HEK293T (cell line): ENCODE data around the gene LRIT1.

ENCODE experiments used
- CTCF ChIA-PET: fragments of 350-600 bp; formaldehyde crosslinking; extraction: SDS; loops from one replicate; lab custom pipeline; 2021; ENCODE audit warnings: antibody characterized with exemption, inconsistent platforms; lab: Yijun Ruan, JAX
- POLR2A ChIA-PET: fragments of 350-600 bp; formaldehyde crosslinking; extraction: SDS; loops from one replicate; lab custom pipeline; 2020; ENCODE audit warnings: antibody characterized with exemption, inconsistent platforms; lab: Yijun Ruan, JAX
- DNase-seq: peaks from one replicate; pipeline ENCODE4 v3.0.0; 2012; ENCODE audit warnings: mixed read lengths; ENCODE audit errors: extremely low spot score
- ARNT ChIP-seq: fragments of 450-650 bp; IDR thresholded peaks from 2 replicates; pipeline ENCODE4 v1.6.1; 2017; ENCODE audit warnings: mild to moderate bottlenecking
- BHLHE40 ChIP-seq: fragments of 450-650 bp; IDR thresholded peaks from 2 replicates; pipeline ENCODE4 v1.6.1; 2016; ENCODE audit warnings: mild to moderate bottlenecking, moderate library complexity, borderline replicate concordance
- CTBP1 ChIP-seq: fragments of 450-650 bp; IDR thresholded peaks from 2 replicates; pipeline ENCODE4 v1.6.1; 2016; ENCODE audit warnings: borderline replicate concordance
- ELF4 ChIP-seq: fragments of 450-650 bp; IDR thresholded peaks from 2 replicates; pipeline ENCODE4 v1.6.1; 2017; ENCODE audit warnings: antibody characterized with exemption
- FOXA1 ChIP-seq: fragments of 450-650 bp; IDR thresholded peaks from 2 replicates; pipeline ENCODE4 v1.6.1; 2016; ENCODE audit warnings: mild to moderate bottlenecking
- FOXK2 ChIP-seq: fragments of 450-650 bp; IDR thresholded peaks from 2 replicates; pipeline ENCODE4 v1.6.1; 2016; ENCODE audit warnings: mild to moderate bottlenecking
- FOXM1 ChIP-seq: fragments of 450-650 bp; IDR thresholded peaks from 2 replicates; pipeline ENCODE4 v1.6.1; 2017; ENCODE audit warnings: mild to moderate bottlenecking, borderline replicate concordance
- HDGF ChIP-seq: fragments of 450-650 bp; IDR thresholded peaks from 2 replicates; pipeline ENCODE4 v1.6.1; 2017; ENCODE audit warnings: antibody characterized with exemption, borderline replicate concordance
- L3MBTL2 ChIP-seq: fragments of 450-650 bp; conservative IDR thresholded peaks from 2 replicates; pipeline ENCODE4 v1.6.1; 2016; ENCODE audit warnings: mild to moderate bottlenecking
- LEF1 ChIP-seq: fragments of 450-650 bp; IDR thresholded peaks from 2 replicates; pipeline ENCODE4 v1.6.1; 2017; ENCODE audit warnings: mild to moderate bottlenecking, borderline replicate concordance
- NFRKB ChIP-seq: fragments of 450-650 bp; IDR thresholded peaks from 2 replicates; pipeline ENCODE4 v1.6.1; 2016; ENCODE audit warnings: mild to moderate bottlenecking, moderate library complexity
- SP1 ChIP-seq: fragments of 450-650 bp; IDR thresholded peaks from 2 replicates; pipeline ENCODE4 v1.6.1; 2017
- SUZ12 ChIP-seq: fragments of 450-650 bp; IDR thresholded peaks from 2 replicates; pipeline ENCODE4 v1.6.1; 2016; ENCODE audit warnings: mild to moderate bottlenecking
- TARDBP ChIP-seq: fragments of 450-650 bp; IDR thresholded peaks from 2 replicates; pipeline ENCODE4 v1.6.1; 2016
- ZNF384 ChIP-seq: fragments of 450-650 bp; IDR thresholded peaks from 2 replicates; pipeline ENCODE4 v1.6.1; 2016
- TF ChIP-seq, protein P1 (sequence below): fragments of 450-650 bp; IDR thresholded peaks from 2 replicates; pipeline ENCODE4 v1.6.1; 2016

LRIT1 gene

DNA sequence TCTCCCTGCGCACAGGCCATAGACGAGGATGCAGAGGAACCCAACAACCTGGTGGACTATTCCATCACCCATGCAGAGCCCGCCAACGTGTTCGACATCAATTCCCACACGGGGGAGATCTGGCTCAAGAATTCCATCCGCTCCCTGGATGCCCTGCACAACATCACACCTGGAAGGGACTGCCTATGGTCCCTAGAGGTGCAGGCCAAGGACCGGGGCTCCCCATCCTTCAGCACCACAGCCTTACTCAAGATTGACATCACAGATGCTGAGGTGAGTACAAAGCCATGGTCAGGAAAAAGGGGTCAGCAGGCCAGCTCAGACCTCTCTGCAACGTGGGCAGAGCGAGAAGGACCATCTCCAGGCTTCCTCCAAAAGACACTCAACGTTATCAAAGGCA, 28.3 kb downstream of the LRIT1 start:
- DNase-seq, result no peak
- TF ChIP-seq ZNF384 (no peak), ELF4 (no peak), LEF1 (no peak), CTBP1 (no peak), SUZ12 (no peak), HDGF (no peak), NFRKB (no peak)
- TF ChIP-seq, protein P1, sequence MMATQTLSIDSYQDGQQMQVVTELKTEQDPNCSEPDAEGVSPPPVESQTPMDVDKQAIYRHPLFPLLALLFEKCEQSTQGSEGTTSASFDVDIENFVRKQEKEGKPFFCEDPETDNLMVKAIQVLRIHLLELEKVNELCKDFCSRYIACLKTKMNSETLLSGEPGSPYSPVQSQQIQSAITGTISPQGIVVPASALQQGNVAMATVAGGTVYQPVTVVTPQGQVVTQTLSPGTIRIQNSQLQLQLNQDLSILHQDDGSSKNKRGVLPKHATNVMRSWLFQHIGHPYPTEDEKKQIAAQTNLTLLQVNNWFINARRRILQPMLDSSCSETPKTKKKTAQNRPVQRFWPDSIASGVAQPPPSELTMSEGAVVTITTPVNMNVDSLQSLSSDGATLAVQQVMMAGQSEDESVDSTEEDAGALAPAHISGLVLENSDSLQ, result no peak
- POLR2A ChIA-PET, result no interaction called here
- CTCF ChIA-PET, result no interaction called here

DNA sequence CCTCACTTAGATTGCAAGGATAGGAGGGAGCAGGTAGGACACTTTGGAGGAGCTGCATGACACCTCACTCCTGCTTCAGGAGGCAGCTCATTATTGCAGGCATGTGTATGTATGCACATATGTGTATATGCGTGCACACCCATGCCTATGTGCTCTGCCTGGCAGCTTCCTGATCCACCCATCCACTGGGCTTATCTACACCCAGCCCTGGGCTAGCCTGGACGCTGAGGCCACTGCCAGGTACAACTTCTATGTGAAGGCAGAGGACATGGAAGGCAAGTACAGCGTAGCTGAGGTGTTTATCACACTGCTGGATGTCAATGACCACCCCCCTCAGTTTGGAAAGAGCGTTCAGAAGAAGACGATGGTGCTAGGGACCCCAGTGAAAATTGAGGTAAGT, 29.3 kb downstream of the LRIT1 start:
- TF ChIP-seq NFRKB, result no peak
- TF ChIP-seq BHLHE40, result no peak
- TF ChIP-seq FOXK2, result no peak
- no peak for TF ChIP-seq SP1
- TF ChIP-seq HDGF, result no peak
- TF ChIP-seq, protein P1, result no peak
- TF ChIP-seq L3MBTL2, result no peak
- TF ChIP-seq ELF4, result no peak
- no peak for TF ChIP-seq CTBP1
- no peak for TF ChIP-seq ARNT
- ChIA-PET POLR2A (no interaction called here), CTCF (no interaction called here)
- DNase-seq, result no peak

DNA sequence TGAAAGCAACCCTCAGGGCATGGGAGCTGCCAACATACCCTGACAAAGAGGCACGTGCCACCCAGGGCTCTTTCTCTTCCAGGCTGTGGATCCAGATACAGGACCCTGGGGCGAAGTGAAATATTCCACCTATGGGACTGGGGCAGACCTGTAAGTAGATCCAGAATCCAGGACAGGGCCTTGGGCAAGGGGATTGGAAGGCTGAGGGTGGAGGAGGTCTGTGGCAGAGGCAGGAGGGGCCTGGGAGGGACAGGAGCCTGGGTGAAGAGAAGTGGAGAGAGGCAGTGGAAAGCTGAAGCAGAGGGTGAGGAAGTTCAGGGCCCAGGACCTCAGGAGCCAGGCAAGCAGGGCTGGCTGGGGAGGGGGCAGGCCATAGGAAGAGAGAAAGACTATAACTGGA, 29.8 kb downstream of the LRIT1 start:
- ChIA-PET POLR2A (no interaction called here), CTCF (no interaction called here)
- no peak for DNase-seq
- TF ChIP-seq FOXM1 (no peak), SUZ12 (no peak), ARNT (no peak), LEF1 (no peak), TARDBP (no peak), ZNF384 (no peak), NFRKB (no peak), HDGF (no peak), L3MBTL2 (no peak), ELF4 (no peak), FOXK2 (no peak), CTBP1 (no peak), FOXA1 (no peak), SP1 (no peak), BHLHE40 (no peak)
- TF ChIP-seq, protein P1, result no peak

DNA sequence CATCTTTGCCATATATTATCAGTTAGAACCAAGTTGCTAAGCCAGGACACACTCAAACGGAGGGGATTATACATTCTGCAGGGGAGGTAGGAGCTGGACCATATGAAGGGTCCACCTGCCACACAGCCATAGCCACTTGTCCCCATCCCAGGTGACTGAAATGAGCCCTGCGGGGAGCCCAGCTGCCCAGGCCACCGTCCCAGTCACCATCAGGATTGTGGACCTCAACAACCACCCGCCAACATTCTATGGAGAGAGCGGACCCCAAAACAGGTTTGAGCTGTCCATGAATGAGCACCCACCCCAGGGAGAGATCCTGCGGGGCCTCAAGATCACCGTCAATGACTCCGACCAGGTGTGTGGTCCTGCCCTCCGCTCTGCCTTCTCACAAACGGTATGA, 33.3 kb downstream of the LRIT1 start:
- CTCF ChIA-PET, result interaction anchor here (1.2 kb wide), 1 partner anchor 82 kb away, joined by 3 read pairs; no protein-coding TSS in a partner anchor
- POLR2A ChIA-PET, result no interaction called here
- TF ChIP-seq LEF1, result no peak
- TF ChIP-seq FOXM1, result no peak
- no peak for TF ChIP-seq SUZ12
- TF ChIP-seq CTBP1, result no peak
- no peak for TF ChIP-seq FOXA1
- no peak for TF ChIP-seq NFRKB
- no peak for TF ChIP-seq ARNT
- no peak for TF ChIP-seq L3MBTL2
- TF ChIP-seq ELF4, result no peak
- TF ChIP-seq BHLHE40, result no peak
- no peak for TF ChIP-seq SP1
- no peak for TF ChIP-seq HDGF
- DNase-seq, result no peak

DNA sequence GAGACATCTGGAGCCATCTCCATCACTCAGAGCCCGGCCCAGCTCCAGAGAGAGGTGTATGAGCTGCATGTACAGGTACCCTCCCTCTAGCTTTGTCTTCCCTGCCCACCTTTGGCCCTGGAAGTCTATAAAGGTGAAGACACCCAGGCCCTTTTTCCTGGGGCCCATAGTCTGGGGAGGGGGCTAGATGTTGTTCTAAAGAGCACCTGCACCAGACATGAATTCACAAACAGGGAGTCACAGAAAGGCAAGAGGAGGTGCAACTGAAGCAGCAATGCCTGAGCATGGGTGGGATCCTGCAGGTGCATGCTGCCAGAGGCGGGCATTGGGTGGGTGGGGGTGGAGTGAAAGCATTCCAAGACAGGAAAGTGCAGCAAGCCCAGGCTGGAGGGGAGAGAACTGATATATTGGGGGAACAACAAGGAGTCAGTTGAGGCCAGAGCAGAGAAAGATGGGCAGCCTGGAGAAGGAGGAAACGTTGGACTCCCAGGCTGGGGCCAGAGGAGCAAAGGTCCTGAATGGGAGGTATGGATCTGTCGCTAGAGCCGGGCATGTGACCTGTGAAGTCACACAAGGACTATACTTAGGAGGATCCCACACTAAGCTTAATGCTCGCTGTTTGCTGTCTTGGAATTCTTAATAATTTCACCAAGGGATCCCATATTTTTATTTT, 35.4 kb downstream of the LRIT1 start:
- TF ChIP-seq FOXK2 (no peak), ARNT (no peak), LEF1 (no peak), NFRKB (no peak), FOXM1 (no peak), SP1 (no peak), ZNF384 (no peak), HDGF (no peak), L3MBTL2 (no peak), ELF4 (no peak)
- ChIA-PET POLR2A (no interaction called here), CTCF (interaction anchor here (0.7 to 1.4 kb wide), 3 partner anchors 46 to 80 kb away, joined by 3 to 4 read pairs (median 3); no protein-coding TSS in a partner anchor)
- no peak for DNase-seq
